ENCODE results near the gene COLEC11. TPM values are rescaled to one million over a fixed set of nuclear protein-coding genes. Genes with fewer than 3 reads are reported as not detected.

The COLEC11 gene
- total RNA-seq, 4 donors from 2014 or later = 0.34 to 0.84 (median 0.59) TPM; not detected in 1

GRCh38 chr2:3670941-3671340 is 76.0 kb downstream of the COLEC11 start:
- intact Hi-C loops (cut with DNase I; ENCODE audit: low total_unique reads) = no loop called here
- WGBS, 2 donors = 81 to 86% methylated on average over 11 of the region's 11 CpGs
- peak in 1 of 2 donors; percentile 50 for DNase-seq (ENCODE audit: low spot score in 2 of 2)
- H3K4me3 ChIP-seq (ENCODE audit: low read depth, poor library complexity, severe bottlenecking) = no peak overlapping the region
- TF ChIP-seq POLR2A (IDR thresholded peaks at IDR 0.05) = no peak
- no peak for TF ChIP-seq CTCF (IDR thresholded peaks at IDR 0.05)

GRCh38 chr2:3672861-3673678 is 78.2 kb downstream of the COLEC11 start:
- TF ChIP-seq CTCF (IDR thresholded peaks at IDR 0.05) (no peak), POLR2A (IDR thresholded peaks at IDR 0.05) (no peak)
- intact Hi-C loops (cut with DNase I; ENCODE audit: low total_unique reads) = no loop called here
- peak in 1 of 2 donors; percentile 80 for DNase-seq (ENCODE audit: low spot score in 2 of 2)
- no peak overlapping the region for H3K4me3 ChIP-seq (ENCODE audit: low read depth, poor library complexity, severe bottlenecking)
- WGBS, 2 donors = 58 to 66% methylated on average over 9 of the region's 9 CpGs

- no peak overlapping the region for H3K4me3 ChIP-seq (ENCODE audit: low read depth, poor library complexity, severe bottlenecking)
- intact Hi-C loops (cut with DNase I; ENCODE audit: low total_unique reads) = no loop called here
- 78 to 88% methylated on average over 9 of the region's 9 CpGs for WGBS, 2 donors
- TF ChIP-seq POLR2A (IDR thresholded peaks at IDR 0.05) (no peak), CTCF (IDR thresholded peaks at IDR 0.05) (no peak)
- no peak for DNase-seq (ENCODE audit: low spot score in 2 of 2)
Observed at GRCh38 chr2:3674066-3674845, 79.3 kb downstream of the COLEC11 start.

- H3K4me3 ChIP-seq (ENCODE audit: low read depth, poor library complexity, severe bottlenecking) = no peak overlapping the region
- DNase-seq (ENCODE audit: low spot score in 2 of 2) = peak in 1 of 2 donors; percentile 61
- intact Hi-C loops (cut with DNase I; ENCODE audit: low total_unique reads) = no loop called here
- WGBS, 2 donors = 85 to 87% methylated on average over 4 of the region's 4 CpGs
- TF ChIP-seq POLR2A (IDR thresholded peaks at IDR 0.05) (no peak), CTCF (IDR thresholded peaks at IDR 0.05) (no peak)
Observed at GRCh38 chr2:3675687-3676086, 80.8 kb downstream of the COLEC11 start.

- 86 to 89% methylated on average over 9 of the region's 9 CpGs for WGBS, 2 donors
- DNase-seq (ENCODE audit: low spot score in 2 of 2) = no peak
- intact Hi-C loops (cut with DNase I; ENCODE audit: low total_unique reads) = no loop called here
- TF ChIP-seq CTCF (IDR thresholded peaks at IDR 0.05) (no peak), POLR2A (IDR thresholded peaks at IDR 0.05) (no peak)
- no peak overlapping the region for H3K4me3 ChIP-seq (ENCODE audit: low read depth, poor library complexity, severe bottlenecking)
Observed at GRCh38 chr2:3677436-3677835, 82.5 kb downstream of the COLEC11 start.
